SK-N-MC (cell line): Measurements from ENCODE around the gene ATP2B2.

Experiments used
- DNase-seq: peaks from one replicate; pipeline ENCODE4 v3.0.0-alpha.2; 2011; ENCODE audit warnings: low read depth, low spot score
- H3K27ac ChIP-seq: fragments of 200-600 bp; sonication (generic); 2 replicates; pipeline ENCODE4 v1.5.1; 2016; ENCODE audit warnings: mixed run types
- H3K36me3 ChIP-seq: fragments of 200-600 bp; sonication (generic); 2 replicates; pipeline ENCODE4 v1.6.1; 2017; ENCODE audit warnings: antibody characterized with exemption, low read length, mixed read lengths; ENCODE audit not compliant: insufficient read depth
- H3K4me3 ChIP-seq: fragments of 200-600 bp; sonication (generic); 2 replicates; pipeline ENCODE4 v1.5.1; 2016
- H3K9ac ChIP-seq: fragments of 200-600 bp; sonication (generic); 2 replicates; pipeline ENCODE4 v1.8.0; 2017; ENCODE audit warnings: mixed run types, mixed read lengths; ENCODE audit not compliant: insufficient read length
- H3K9me3 ChIP-seq: fragments of 200-600 bp; sonication (generic); 2 replicates; pipeline ENCODE4 v1.6.1; 2017; ENCODE audit warnings: low read depth, mild to moderate bottlenecking, antibody characterized with exemption, low read length, moderate library complexity, mixed read lengths
- EZH2 ChIP-seq: fragments of 200-600 bp; sonication (generic); IDR thresholded peaks from one replicate; pipeline ENCODE4 v1.6.1; 2017; ENCODE audit warnings: antibody characterized with exemption
- FOXP2 ChIP-seq: optimal IDR thresholded peaks from 2 replicates; pipeline ENCODE3; 2011; ENCODE audit warnings: mild to moderate bottlenecking, moderate library complexity; ENCODE audit not compliant: insufficient read depth; ENCODE audit errors: extremely low read length, control extremely low read depth
- POLR2AphosphoS5 ChIP-seq: IDR thresholded peaks from 2 replicates; pipeline ENCODE4 v1.6.1; 2012; ENCODE audit warnings: mild to moderate bottlenecking, low read depth, low read length, borderline replicate concordance

ATP2B2 gene

GRCh38 chr3:10377148-10377725, 128.1 kb downstream of the ATP2B2 start:
- Histone ChIP-seq H3K9ac (no peak overlapping the region), H3K27ac (no peak overlapping the region), H3K4me3 (no peak overlapping the region), H3K36me3 (no peaks in the 10 kb centered on the region), H3K9me3 (no peaks in the 10 kb centered on the region)
- no peak for DNase-seq
- no peak for TF ChIP-seq POLR2AphosphoS5
- no peak for TF ChIP-seq FOXP2
- no peak for TF ChIP-seq EZH2

DNA sequence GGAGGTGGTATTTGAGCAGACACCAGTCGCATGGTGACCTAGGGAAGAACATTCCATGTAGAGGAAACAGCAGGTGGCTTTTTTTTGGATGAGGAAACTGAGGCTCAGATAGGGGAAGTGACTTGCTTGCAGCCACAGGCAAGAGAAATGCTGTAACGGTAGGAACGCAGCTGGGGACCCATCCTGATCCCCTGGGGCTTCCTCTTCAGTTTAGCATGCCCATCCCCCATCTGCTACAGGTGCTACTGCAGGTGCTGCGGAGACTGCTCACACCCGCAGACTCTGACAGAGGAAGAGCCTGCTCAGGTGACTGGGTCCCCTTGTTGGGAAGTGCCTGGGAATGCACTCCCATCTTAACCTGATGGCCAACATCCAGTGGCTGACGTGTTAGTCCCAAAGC, 129.0 kb downstream of the ATP2B2 start:
- no peak overlapping the region for H3K27ac ChIP-seq
- H3K9me3 ChIP-seq, result no peaks in the 10 kb centered on the region
- no peaks in the 10 kb centered on the region for H3K36me3 ChIP-seq
- TF ChIP-seq FOXP2 (no peak), EZH2 (no peak), POLR2AphosphoS5 (no peak)
- no peak overlapping the region for H3K4me3 ChIP-seq
- H3K9ac ChIP-seq, result no peak overlapping the region
- DNase-seq, result no peak

DNA sequence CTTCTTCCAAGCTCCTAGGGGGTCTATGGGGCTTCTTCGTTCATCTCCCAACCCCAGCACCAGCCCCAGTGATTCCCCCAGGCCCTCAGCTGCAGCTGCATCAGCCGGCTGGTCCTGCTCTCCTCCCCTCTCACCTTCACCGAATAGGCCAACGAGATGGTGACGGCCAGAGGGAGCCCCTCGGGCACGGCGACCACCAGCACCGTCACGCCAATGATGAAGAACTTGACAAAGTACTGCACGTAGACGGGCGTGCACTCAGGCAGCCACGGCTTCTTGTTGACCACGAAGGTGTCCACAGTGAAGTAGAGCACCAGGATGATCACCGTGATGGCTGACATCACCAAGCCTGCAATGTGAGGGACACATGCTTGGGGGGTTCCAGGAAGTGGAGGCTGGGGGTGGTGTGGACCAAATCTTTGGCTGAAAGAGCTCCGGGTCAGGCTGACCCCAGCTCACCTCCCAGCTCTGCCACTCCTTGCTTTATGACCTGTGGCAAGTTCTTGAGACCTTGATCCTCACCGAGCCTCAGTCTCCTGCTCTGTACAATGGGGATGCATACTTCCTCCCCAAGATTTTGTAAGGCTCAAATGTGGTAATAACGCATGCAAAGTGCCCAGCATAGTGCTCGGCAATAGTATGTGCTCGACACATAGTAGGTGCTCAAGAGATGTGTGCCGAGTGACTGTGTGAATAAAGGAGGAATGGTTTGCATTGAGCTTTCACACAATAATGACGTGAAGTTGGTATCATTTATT, 129.9 kb downstream of the ATP2B2 start:
- no peak for TF ChIP-seq FOXP2
- no peak for TF ChIP-seq EZH2
- no peak for TF ChIP-seq POLR2AphosphoS5
- no peak overlapping the region for H3K9ac ChIP-seq
- no peak overlapping the region for H3K4me3 ChIP-seq
- H3K27ac ChIP-seq, result no peak overlapping the region
- no peaks in the 10 kb centered on the region for H3K36me3 ChIP-seq
- no peaks in the 10 kb centered on the region for H3K9me3 ChIP-seq
- no peak for DNase-seq

DNA sequence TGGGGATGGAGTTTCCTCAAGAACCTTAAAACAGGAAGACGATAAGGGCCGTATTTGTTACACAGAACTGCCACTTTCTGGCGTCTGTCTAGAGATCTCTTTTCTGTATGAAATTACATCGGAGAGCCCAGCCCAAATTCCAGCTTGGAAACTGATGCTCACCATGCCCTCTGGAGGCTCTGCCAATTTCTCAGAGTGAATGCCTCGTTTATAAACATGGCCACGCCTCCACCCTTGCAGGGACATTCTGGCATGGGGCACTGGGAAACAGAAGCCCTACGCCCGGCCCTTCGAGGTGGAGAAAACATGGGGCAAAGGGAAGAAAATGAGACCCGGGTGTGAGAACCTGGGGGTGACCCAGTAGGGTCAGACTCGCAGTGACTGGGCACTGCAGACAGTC, 131.1 kb downstream of the ATP2B2 start:
- Histone ChIP-seq H3K4me3 (no peak overlapping the region), H3K36me3 (no peaks in the 10 kb centered on the region), H3K27ac (no peak overlapping the region), H3K9ac (no peak overlapping the region), H3K9me3 (no peaks in the 10 kb centered on the region)
- no peak for DNase-seq
- TF ChIP-seq POLR2AphosphoS5 (no peak), FOXP2 (no peak), EZH2 (no peak)

DNA sequence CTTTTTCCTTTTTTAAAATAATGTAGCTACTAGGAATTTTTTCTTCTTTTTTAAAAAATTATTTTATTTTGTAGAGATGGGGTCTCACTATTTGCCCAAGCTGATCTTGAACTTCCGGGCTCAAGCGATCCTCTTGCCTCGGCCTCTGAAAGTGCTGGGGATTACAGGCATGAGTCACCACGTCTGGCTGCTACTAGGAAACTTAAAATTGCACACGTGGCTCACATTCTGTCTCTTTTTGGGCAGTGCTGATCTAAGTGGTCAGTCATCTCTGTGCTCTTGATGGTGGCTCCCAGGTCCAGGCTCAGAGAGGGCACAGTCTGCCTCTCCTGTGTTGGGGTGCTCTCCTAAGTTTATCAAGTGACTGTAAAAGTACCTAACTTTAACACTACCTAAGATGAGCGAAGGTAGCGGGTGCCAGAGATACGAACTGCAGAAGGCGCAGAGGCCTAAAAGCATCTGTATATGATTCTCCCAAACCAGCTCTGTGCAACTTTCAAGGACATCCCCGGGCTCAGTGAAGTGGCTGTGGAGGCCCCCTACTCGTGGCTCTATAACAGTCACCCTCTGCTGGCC, 131.6 kb downstream of the ATP2B2 start:
- no peak for DNase-seq
- no peak for TF ChIP-seq POLR2AphosphoS5
- TF ChIP-seq FOXP2, result no peak
- no peak for TF ChIP-seq EZH2
- Histone ChIP-seq H3K36me3 (no peaks in the 10 kb centered on the region), H3K9ac (no peak overlapping the region), H3K27ac (no peak overlapping the region), H3K9me3 (no peaks in the 10 kb centered on the region), H3K4me3 (no peak overlapping the region)

DNA sequence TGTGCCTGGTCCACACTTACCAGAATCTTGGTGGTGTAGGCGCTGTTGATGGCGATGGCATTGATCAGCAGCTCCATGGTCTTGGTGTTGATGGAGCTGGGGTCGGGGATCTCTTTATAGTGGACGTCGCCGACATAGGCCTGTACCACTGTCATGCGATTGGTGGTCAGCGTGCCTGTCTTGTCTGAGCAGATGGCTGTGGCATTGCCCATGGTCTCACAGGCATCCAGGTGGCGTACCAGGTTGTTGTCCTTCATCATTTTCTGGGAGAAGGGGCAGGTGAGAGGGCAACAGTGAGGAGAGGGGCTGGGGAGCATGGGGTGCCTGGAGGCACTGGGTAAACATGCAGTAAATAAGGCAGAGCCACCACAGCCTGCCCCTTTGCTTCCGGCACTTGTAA, 133.6 kb downstream of the ATP2B2 start:
- Histone ChIP-seq H3K27ac (no peak overlapping the region), H3K36me3 (no peaks in the 10 kb centered on the region), H3K9ac (no peak overlapping the region), H3K4me3 (no peak overlapping the region), H3K9me3 (no peaks in the 10 kb centered on the region)
- DNase-seq, result no peak
- no peak for TF ChIP-seq EZH2
- TF ChIP-seq FOXP2, result no peak
- TF ChIP-seq POLR2AphosphoS5, result no peak

- no peaks in the 10 kb centered on the region for H3K9me3 ChIP-seq
- no peak overlapping the region for H3K27ac ChIP-seq
- TF ChIP-seq EZH2 (no peak), POLR2AphosphoS5 (no peak), FOXP2 (no peak)
- DNase-seq, result no peak
- H3K4me3 ChIP-seq, result no peak overlapping the region
- H3K36me3 ChIP-seq, result no peaks in the 10 kb centered on the region
- no peak overlapping the region for H3K9ac ChIP-seq
Measured at GRCh38 chr3:10371167-10371566, 134.2 kb downstream of the ATP2B2 start.

GRCh38 chr3:10370429-10370828, 135.0 kb downstream of the ATP2B2 start:
- no peaks in the 10 kb centered on the region for H3K9me3 ChIP-seq
- no peaks in the 10 kb centered on the region for H3K36me3 ChIP-seq
- no peak overlapping the region for H3K9ac ChIP-seq
- H3K27ac ChIP-seq, result no peak overlapping the region
- H3K4me3 ChIP-seq, result no peak overlapping the region
- no peak for TF ChIP-seq FOXP2
- no peak for TF ChIP-seq POLR2AphosphoS5
- TF ChIP-seq EZH2, result no peak
- DNase-seq, result no peak

DNA sequence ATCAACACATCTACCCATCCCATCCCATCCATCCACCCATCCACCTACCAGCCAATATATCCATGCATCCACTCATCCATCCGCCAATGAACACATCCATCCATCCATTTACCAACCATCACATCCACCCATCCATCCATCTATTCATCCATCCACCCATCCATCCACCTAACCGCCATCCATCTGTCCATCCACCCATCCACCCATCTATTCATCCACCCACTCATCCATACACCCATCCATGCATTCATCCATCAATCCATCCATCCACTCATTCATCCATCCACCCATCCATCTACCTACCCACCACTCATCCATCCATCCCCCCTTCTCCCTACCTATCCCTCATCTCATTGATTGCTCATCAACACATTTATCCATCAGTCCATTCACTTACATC, 136.9 kb downstream of the ATP2B2 start:
- H3K9me3 ChIP-seq, result no peaks in the 10 kb centered on the region
- H3K27ac ChIP-seq, result no peak overlapping the region
- no peak for DNase-seq
- no peak overlapping the region for H3K4me3 ChIP-seq
- H3K36me3 ChIP-seq, result no peaks in the 10 kb centered on the region
- TF ChIP-seq FOXP2 (no peak), EZH2 (no peak), POLR2AphosphoS5 (no peak)
- no peak overlapping the region for H3K9ac ChIP-seq
